Measurements from ENCODE around the gene GCLC. TPM values are rescaled to one million over a fixed set of nuclear protein-coding genes. Genes with fewer than 3 reads are reported as not detected.

GCLC gene
- 14.1 and 16.8 TPM in 2 replicates for total RNA-seq

GRCh38 chr6:53544470-53545308, at the start of gene GCLC:
TSS of gene GCLC (minus strand) at chr6:53545101. CDS start at chr6:53544645, 456 bp downstream.
- Histone ChIP-seq H3K27me3 (ENCODE audit: control insufficient read depth, insufficient read depth, low read length) (no peaks in the 10 kb centered on the region), H3K4me3 (ENCODE audit: low read depth, low read length) (peak within 1 kb of the TSS; percentile 85), H3K36me3 (ENCODE audit: control insufficient read depth, insufficient read depth, low read length) (no peaks in the 10 kb centered on the region)
- TF ChIP-seq CTCF (IDR thresholded peaks at IDR 0.05; ENCODE audit: insufficient read depth, low read length, poor library complexity, severe bottlenecking): peak; percentile 10
- peak; percentile 58 for DNase-seq (ENCODE audit: low read depth)

GRCh38 chr6:53594596-53594995, 49.7 kb upstream of the GCLC start:
- DNase-seq (ENCODE audit: low read depth): no peak
- H3K36me3 ChIP-seq (ENCODE audit: control insufficient read depth, insufficient read depth, low read length): no peaks in the 10 kb centered on the region
- TF ChIP-seq CTCF (IDR thresholded peaks at IDR 0.05; ENCODE audit: insufficient read depth, low read length, poor library complexity, severe bottlenecking): no peak
- H3K4me3 ChIP-seq (ENCODE audit: low read depth, low read length): no peak overlapping the region
- no peaks in the 10 kb centered on the region for H3K27me3 ChIP-seq (ENCODE audit: control insufficient read depth, insufficient read depth, low read length)

- Histone ChIP-seq H3K36me3 (ENCODE audit: control insufficient read depth, insufficient read depth, low read length) (no peaks in the 10 kb centered on the region), H3K27me3 (ENCODE audit: control insufficient read depth, insufficient read depth, low read length) (no peaks in the 10 kb centered on the region), H3K4me3 (ENCODE audit: low read depth, low read length) (no peak overlapping the region)
- TF ChIP-seq CTCF (IDR thresholded peaks at IDR 0.05; ENCODE audit: insufficient read depth, low read length, poor library complexity, severe bottlenecking): no peak
- DNase-seq (ENCODE audit: low read depth): peak; percentile 50
These were observed 48.1 kb upstream of the GCLC start for GRCh38 chr6:53593001-53593488.

- no peak overlapping the region for H3K4me3 ChIP-seq (ENCODE audit: low read depth, low read length)
- H3K36me3 ChIP-seq (ENCODE audit: control insufficient read depth, insufficient read depth, low read length): no peaks in the 10 kb centered on the region
- no peaks in the 10 kb centered on the region for H3K27me3 ChIP-seq (ENCODE audit: control insufficient read depth, insufficient read depth, low read length)
- no peak for TF ChIP-seq CTCF (IDR thresholded peaks at IDR 0.05; ENCODE audit: insufficient read depth, low read length, poor library complexity, severe bottlenecking)
- no peak for DNase-seq (ENCODE audit: low read depth)
These were observed 47.0 kb upstream of the GCLC start for GRCh38 chr6:53591873-53592272.

- no peak for DNase-seq (ENCODE audit: low read depth)
- Histone ChIP-seq H3K4me3 (ENCODE audit: low read depth, low read length) (no peak overlapping the region), H3K36me3 (ENCODE audit: control insufficient read depth, insufficient read depth, low read length) (no peaks in the 10 kb centered on the region), H3K27me3 (ENCODE audit: control insufficient read depth, insufficient read depth, low read length) (no peaks in the 10 kb centered on the region)
- TF ChIP-seq CTCF (IDR thresholded peaks at IDR 0.05; ENCODE audit: insufficient read depth, low read length, poor library complexity, severe bottlenecking): no peak
These were observed 44.1 kb upstream of the GCLC start for GRCh38 chr6:53588816-53589509.
